GM19467 (cell line): ENCODE results near the gene DAND5.

ENCODE experiments used
- ATAC-seq: cut with Tn5 transposase; IDR thresholded peaks from one replicate; pipeline ENCODE4 v1.9.1; 2021; ENCODE audit warnings: mild to moderate bottlenecking, moderate library complexity; ENCODE audit not compliant: unreplicated experiment

Gene DAND5

DNA sequence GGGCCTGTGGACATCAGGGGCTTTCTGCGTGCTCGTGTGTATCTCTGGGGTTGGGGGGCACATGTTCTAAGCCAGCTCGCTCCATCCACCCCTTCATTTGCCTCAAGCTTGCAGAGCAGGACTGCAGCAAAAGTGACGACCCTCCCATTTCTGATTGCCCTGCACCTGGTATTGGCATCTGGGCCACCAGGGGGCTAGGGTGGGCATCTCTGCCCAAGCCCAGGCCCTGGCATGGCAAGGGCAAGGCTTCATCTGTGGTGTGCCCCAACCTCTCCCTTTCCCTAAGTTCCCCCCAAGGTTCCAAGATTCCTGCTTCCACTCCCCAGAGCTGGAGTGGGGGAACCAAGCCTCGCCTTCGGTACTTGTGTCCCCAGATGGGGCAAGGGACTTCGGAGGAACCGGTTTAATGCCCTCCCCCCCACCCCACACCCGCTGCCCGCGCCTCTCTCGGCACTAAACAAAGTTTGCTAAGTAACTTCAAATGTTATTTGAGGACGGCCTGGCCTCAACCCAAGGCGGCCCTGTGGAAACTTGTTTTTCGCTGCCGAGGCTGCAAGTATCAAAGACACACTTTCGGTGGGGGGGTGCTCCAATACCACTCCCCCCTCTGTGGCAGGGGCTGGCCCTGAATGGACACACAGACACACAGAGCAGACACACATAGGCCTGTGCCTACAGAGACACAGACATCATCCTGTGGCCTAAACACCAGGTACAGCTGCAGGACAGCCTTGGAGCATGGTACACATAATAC lies 38.1 kb downstream of the DAND5 start:
- no peak for ATAC-seq

DNA sequence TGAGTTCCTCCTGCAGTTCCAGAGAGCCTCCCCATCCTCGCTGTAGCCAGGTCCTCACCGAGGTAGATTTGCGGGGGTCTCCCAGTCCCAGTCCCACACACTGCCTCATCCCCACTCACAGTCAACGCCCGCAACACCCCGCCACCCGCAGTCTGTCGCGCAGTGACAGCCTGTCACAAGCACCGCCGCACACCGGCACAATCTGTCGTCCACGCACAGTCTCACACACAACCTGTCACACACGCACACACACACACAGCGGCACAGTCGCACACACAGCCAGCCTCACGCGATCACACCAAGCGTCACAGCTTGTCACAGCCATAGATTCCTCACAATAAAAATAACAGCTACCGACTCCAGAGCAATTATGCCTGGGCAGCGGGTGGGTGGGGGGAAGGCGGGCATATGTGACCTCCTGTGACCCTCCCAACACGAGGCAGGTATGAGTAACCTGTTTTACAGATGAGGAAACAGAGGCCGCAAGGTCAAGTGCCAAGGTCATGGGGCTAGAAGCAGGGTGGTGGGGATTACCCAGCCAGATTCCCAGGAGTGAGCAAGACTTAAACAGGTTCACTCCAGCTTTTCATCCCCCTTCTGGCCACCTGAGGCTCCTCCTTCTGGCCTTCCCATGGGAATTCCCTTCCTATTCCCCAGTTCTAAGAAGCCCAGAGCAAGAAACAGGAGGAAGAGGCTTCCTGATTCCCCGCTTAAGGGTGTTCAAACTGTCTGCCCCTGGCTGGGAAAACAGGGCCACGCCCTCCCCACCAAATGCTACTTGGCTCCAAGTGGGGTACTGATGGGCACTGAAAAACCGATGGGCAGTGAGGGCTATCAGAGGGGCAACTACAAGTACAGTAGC lies 39.8 kb downstream of the DAND5 start:
- no peak for ATAC-seq

DNA sequence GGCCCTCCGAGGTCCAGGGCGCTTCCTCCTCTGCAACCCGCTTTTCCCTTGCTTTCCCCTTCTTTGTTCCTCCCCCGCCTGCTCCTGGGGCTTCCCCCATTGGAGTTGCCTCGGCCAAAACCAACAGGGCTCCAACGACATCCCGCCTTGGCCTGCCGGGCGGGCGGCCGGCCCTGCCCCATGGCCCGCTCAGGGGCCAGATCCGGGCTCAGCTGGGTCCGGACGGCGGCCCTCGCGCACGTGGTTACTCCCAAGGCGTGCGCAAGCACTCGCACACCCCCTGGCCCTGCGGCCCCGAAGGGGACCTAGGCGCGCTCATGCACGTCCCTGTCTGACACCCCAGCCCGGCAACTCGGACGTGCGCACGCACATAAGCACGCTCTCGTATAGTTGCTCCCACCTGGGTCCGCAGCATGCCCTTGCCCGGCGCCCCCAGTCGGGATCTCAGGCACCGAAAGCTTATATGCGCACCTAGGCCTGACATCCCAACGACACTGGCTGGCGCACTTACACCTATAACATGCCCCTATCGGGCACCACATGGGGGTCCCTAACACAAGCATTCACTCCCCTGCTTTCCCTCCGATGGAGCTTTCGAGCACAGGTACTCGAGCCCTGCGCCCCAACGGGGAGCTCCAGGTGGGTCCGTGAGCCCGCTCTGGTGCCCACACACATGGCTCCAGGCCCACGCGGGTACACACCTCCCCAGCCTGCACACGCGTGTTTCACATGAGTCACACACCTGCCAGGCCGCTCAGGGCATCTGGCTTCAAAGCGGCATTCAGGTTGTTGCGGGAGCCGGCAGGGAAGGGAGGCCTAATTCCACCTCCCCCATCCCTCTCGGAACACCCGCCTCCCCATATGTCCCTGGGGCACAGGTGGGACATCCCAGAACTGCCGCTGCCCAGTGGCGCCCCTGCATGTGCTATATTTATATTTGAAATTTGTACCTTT lies 40.9 kb downstream of the DAND5 start:
- no peak for ATAC-seq

DNA sequence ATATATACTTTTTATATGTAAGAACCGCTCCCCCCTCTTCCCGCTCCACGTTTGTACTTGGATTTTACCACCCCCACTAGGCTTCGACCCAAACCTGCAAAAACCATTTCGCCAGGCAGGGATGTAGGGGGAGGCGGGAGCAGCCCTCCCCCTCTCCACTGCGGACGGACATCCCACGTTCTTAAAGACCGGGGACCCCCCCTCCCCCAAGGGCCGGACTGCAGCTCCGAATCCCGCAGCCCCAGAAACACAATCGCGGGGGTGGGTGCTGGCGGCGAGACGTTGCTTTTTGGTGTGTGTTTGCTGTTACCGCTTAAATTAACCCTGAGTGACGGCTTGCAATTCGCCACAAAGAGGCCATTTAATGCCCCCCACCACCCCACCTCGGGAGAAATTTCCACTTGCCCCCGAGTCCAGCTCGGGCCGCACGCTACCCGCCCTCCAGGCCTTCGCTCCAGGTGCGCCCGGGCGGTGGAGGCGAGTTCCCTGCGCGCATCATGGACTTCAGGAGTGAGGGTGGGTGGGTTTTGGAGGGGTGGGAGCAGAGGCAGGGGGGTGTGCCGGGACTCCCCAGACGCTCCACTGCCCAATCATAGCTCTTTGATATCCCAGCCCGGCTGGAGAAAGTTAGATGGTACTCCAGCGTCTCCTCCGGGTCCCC lies 41.7 kb downstream of the DAND5 start:
- no peak for ATAC-seq

DNA sequence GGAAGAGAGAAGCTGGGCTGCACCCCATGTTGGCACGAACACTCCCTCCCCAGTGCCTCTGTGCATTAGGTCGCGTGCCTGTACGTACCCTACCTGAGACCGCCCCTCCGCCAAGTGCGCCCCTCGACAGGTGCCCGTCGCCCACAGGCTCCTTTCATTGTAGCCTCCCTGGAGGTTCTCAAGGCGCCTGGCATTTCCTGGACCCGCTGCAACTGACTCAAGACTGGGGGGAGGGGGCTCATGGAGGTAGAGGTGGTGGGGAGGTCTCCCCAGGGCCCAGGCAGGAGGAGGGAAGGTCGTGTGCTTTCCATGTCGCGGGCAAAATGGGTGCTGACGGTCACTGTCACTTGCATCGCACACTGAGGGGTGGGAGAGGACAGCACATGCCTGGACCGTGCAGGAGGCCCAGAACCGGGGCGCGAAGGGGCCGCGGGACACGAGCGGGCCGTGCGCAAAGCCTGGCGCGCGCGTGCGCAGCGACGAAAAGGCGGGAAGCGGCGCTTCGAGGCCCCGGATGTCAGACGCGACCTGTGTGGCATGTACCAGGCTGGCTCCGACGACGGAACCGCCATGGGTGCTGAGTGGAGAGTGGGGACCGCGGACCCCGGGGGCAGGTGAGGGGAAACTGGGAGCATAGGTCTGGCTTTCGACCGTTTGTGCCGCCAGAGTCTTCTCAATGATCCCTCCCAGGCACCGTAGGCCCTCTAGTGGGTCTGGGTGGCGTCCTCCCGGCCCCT lies 42.4 kb downstream of the DAND5 start:
- ATAC-seq, result no peak

DNA sequence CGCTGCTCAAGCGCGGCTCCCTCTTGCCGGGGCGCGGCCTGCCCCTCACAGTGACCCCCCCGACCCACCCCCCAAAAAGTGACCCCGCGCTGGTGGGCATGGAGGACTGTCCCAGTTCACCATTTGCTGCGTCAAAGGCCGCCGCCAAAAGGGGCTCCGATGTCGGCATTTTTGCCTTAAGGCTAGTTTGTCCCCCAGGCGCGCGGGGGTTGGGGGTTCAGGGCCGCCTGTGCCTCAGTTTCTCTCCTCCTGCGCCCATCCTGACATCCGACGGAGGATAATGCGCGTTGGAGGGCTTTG lies 43.0 kb downstream of the DAND5 start:
- no peak for ATAC-seq

DNA sequence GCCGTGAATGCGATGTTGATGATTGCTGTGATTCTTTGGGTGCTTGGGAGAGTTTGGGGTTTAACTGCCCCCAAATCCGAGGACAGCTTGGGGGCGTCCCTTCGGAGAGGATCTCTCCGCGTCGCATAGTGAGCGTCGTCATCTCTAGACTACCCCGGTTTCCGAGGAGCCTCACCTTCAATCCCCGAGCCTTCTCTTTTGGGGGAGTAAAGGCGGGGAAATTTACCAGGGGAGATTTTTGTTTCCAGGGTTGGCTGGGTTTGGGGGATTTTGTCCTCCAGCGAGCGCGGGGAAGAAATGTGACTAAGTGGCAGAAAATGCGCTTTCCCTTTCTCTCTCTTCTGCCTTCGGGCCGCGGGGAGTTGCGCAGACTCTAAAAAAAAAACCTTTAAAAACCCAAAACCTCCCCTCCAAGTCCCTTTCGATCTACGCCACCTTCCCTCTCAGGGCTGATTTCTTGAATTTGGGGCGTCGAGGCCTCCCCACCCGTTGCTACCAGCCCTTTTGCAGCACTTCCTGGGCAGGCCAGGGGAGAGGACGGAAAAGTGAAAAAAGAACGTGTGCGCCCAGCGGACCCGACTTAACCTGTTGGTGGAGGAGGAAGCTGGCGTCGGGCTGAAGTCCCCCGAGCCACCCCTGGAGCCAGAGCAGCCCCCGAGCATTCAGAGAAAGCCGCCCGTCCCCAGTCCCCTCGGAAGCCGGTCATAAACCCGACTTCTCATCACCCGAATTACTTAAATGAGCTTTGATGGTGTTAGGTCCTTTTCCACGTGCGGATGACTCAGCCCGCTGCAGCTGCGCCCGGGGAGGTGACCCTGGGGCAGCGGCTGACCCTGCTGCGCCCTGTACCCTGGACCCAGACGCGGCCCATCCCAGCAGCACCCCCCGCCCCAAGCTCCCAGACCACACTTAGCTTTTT lies 43.6 kb downstream of the DAND5 start:
- ATAC-seq, result no peak

DNA sequence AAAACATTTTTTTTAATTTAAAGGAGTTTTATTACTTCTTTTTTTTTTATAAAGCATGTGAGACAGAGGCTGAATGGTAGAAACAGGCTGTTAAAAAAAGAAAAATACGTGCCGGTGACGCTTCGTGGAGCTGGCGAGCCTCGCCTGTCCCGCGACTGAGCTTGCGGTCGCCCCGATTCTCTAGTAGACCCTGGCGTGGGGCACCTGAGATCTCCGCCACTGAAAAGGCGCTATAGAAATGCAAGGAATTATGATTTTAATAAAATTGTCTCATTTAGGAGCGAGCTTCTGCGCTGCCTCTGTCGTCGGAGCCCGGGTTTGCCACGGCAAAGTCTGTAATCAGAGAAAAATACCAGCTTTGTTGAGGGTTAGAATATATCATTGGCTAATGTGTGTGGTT lies 44.3 kb downstream of the DAND5 start:
- ATAC-seq, result no peak

DNA sequence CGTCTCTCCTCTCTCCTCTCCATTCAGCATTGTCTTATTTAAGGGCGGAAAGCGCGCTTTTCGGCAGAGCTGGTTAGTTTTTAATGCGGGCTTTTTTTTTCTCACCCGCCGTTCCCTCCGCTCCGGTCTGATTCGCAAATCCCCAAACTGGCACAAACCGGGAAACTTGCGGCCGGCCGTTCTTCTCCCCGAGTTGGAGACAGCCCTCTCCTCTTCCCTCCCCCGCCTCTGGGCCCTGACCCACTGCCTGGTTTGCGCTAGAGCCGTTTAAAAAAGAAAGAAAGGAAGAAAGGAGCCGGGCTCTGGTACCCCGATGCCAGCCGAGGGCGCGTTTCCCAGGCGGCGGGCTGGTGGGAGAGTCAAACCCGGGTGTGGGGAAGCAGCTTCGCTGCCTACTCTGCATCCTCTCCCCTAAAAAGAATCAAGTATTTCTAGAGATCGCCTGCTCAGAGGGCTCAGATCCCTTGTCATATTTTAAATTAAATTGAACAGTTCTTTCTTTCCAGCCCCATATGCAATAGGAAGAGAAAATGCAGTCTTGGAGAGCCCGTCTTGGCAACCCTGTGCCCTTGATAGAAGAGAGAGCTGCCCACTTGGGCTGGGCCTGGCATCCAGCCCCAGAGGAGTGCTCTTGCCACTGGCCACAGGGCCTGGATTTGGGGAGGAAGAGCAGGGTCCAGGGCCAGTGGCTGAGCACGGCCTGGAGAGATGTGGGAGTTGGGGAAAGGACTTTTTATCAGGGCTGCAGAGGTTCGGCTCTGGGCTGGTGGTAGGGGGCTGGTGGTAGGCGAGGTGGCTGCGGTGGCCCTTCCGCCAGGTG lies 44.9 kb downstream of the DAND5 start:
- no peak for ATAC-seq

DNA sequence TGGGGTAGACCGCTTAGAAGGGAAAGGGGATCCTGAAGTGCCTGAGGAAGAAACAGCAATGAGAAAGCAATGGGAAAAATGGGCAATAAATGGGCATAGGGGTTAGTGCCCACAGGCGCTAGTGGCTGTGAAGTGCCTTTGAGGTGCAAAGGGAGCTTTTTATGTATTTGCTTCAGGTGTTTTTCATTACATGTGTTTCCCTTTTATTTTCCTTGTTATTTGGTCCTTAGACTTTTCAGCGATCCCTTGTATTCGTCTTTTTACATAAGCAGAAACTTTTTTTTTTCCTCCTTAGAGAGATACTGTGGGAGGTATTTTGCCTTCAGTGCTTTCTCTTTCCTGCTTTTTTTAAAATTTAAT lies 45.5 kb downstream of the DAND5 start:
- no peak for ATAC-seq

DNA sequence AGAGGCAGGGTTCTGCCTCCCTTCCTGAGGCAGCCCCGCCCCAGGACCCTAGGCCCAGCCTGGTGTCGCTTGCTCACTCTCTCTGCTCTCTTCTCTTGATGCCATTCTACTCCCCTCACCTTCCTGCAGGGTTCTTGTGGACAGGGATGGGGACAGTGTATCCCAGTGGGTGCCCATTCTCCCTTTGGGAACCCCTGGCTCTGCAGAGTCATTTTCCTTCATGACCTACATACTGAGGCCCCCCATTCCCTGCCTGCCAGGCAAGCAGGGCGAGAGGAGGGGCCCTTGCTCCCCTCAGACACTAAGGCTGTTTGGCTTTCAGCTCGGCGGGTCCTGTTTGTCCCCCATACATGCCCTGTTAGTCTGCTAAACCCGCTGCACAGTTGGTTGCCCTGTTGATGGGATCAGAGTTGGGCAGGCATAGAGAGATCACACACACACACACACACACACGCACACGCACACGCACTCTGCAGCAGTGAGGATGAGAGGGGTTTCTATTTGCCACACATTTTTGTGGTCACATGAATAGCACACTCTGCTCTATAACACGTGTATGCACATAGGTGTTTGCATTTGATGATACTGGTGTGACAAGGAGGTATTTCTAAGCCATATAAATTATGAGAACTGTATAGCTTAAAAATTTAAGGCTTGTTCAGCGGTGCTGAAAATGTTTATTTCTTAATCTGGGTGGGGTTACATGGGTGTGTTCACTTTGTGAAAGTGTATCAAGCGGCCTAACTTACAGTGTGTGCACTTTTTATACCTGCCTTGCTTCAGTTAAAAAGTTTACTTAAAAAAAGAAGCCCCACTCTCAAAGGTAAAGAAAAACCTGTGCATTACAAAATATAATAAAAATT lies 46.2 kb downstream of the DAND5 start:
- no peak for ATAC-seq

DNA sequence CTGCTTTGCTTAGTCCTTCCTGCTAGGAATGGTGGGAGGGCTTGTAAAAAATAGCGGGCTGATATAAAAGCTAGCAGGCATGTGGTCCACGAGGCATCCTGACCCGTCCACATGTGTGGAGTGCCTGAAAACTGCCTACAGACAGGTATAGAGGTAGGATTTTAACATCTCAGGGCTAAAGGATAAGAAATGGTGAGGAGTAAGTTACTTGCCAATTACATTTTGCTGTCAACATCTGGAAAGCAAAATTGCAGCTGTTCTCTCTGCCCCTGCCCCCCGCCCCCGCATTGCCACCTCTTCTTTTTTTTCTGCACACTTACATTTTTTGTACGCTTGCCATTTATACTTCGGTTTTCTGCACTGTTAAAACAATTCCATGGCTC lies 46.9 kb downstream of the DAND5 start:
- ATAC-seq, result no peak

DNA sequence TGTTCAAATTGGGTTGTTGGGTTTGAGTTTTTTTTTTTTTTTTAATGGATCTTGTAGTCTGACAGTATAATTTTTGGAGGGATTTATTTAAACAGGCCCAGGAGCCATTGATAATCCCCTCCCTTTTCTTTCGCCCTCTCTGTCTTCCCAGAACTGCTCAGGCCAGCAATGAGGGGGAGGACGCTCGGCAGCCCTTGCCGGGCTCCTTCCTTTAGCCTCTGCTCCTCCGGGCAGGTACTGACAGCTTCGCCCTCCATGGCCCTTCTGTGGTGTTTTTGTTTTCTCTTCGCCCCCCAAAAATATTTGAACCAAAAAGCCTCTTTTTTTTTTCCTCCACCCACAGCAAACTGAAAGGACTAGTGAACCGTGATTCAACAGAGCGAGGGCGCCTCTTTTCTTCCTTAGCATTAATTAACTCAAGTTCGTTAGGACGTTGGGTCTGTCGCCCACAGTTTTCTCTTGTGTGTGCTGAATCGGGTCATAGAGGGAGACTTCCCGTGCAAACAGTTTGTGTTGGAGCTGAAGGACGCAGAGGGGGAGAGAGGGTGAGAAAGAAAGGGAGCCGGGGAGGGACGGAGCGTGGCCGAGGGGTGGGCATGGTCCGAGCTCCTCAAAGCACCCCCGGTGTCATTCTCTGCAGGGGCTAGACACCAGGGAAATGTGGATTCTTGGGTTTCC lies 47.4 kb downstream of the DAND5 start:
- ATAC-seq, result no peak

DNA sequence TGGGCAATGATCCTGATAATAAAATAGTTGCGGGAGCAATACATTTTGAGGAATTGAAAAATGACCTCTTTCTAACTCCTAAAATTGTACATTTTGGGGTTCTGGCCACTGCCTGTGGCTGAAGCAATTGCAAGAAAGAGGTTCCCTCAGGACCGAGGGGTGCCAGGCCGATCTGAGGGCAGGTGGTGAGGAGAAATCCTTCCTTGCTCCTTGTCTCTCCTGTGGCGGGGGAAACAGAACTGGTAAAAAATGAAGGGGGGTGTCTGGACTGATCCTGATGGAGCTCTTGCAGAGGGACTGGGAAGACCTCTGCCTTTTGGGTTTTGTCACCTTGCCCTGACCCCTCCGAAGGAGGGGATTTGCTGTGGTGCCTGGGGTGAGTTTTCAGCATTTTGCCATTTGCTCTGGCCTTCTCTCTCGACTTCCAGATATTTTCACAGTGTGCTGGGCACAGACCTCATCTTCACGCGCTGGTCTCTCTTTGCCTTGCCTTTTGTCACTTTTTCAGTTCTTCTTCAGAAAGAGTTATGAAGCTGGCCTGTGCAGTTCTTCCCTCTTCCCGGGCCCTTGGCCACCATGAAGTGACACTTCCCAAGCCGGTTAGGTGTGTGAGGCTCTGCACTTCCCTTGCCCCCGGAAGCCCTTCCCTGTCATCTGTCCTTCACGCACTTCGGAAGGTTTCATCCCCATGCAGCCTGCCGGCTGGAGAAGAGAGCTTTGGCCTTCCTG lies 48.1 kb downstream of the DAND5 start:
- no peak for ATAC-seq

DNA sequence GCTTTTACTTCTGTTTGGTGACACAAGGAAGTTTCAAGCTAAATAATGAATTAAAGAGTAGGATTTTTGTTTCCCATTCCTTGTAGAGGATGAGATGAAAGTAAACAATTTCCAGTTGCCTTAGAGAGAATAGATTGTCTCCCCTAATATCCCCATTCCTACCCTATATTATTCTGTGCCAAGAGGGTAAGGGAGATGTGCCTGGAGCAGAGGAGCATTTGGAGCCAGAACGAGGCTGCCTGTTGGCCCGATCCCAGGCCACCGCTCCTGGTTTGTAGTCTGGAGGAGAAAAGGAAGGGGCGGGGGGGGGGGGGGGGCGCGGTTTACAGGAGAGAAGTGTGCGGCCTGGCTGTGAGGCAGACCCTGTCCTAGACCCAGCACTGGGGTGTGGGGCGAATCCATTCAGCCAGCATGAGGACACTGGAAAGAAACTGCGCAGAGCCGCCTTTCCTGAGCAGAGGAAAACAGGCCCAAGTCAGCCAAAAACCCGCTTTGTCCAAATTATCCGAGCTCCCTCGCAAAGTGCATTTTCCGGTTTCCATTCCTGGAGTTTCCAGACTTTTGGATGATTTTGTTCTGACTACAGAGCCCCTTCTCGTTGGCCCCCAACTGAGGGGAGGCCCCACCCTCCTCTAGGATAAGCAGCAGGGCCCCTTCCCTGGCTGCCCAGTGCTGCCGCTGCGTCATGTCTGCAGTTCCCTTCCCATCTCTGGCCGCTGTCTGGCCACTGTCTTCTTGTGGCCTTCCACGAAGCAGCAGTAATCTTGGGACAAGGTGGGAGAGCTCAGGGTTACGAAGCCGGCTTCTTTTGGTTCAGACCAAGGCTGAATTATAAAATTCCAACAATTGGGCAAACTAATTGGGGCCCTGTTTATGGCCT lies 48.9 kb downstream of the DAND5 start:
- no peak for ATAC-seq
